Measurements from ENCODE around the gene NARF. TPM values are rescaled to one million over a fixed set of nuclear protein-coding genes. Genes with fewer than 3 reads are reported as not detected.

Gene NARF
- total RNA-seq, 2 donors from 2014 or later = 68.7 to 75.5 TPM

- Histone ChIP-seq H3K9me3 (no peaks in the 10 kb centered on the region), H3K27me3 (no peaks in the 10 kb centered on the region), H3K36me3 (no peaks in the 10 kb centered on the region), H3K9ac (ENCODE audit: low read depth in 2 of 2, low read length in 2 of 2) (no peak overlapping the region), H3K4me3 (no peak overlapping the region), H3K4me1 (no peaks in the 10 kb centered on the region), H3K27ac (no peak overlapping the region)
- intact Hi-C loops (cut with DNase I) = no loop called here
- no peak for DNase-seq
- no peak for TF ChIP-seq CTCF (IDR thresholded peaks at IDR 0.05)
Observed at GRCh38 chr17:82442643-82443464, 15.7 kb upstream of the NARF start.

GRCh38 chr17:82443465-82444283 is 14.9 kb upstream of the NARF start:
- intact Hi-C loops (cut with DNase I) = no loop called here
- H3K4me3 ChIP-seq = no peak overlapping the region
- H3K4me1 ChIP-seq = no peaks in the 10 kb centered on the region
- no peaks in the 10 kb centered on the region for H3K9me3 ChIP-seq
- H3K27me3 ChIP-seq = no peaks in the 10 kb centered on the region
- no peak for TF ChIP-seq CTCF (IDR thresholded peaks at IDR 0.05)
- no peak for DNase-seq
- no peak overlapping the region for H3K9ac ChIP-seq (ENCODE audit: low read depth in 2 of 2, low read length in 2 of 2)
- no peak overlapping the region for H3K27ac ChIP-seq
- H3K36me3 ChIP-seq = no peaks in the 10 kb centered on the region

- no peak for DNase-seq
- peaks cover 3% of the 10 kb centered on the region for H3K4me1 ChIP-seq
- H3K9ac ChIP-seq (ENCODE audit: low read depth in 2 of 2, low read length in 2 of 2) = no peak overlapping the region
- H3K4me3 ChIP-seq = no peak overlapping the region
- H3K9me3 ChIP-seq = no peaks in the 10 kb centered on the region
- no peak for TF ChIP-seq CTCF (IDR thresholded peaks at IDR 0.05)
- intact Hi-C loops (cut with DNase I) = no loop called here
- no peaks in the 10 kb centered on the region for H3K36me3 ChIP-seq
- no peak overlapping the region for H3K27ac ChIP-seq
- no peaks in the 10 kb centered on the region for H3K27me3 ChIP-seq
Observed at GRCh38 chr17:82444284-82444893, 14.2 kb upstream of the NARF start.

- Histone ChIP-seq H3K36me3 (no peaks in the 10 kb centered on the region), H3K27ac (no peak overlapping the region), H3K9me3 (no peaks in the 10 kb centered on the region), H3K9ac (ENCODE audit: low read depth in 2 of 2, low read length in 2 of 2) (no peak overlapping the region), H3K4me3 (no peak overlapping the region), H3K27me3 (no peaks in the 10 kb centered on the region), H3K4me1 (peaks cover 4% of the 10 kb centered on the region)
- no peak for DNase-seq
- intact Hi-C loops (cut with DNase I) = no loop called here
- no peak for TF ChIP-seq CTCF (IDR thresholded peaks at IDR 0.05)
Observed at GRCh38 chr17:82444941-82445521, 13.5 kb upstream of the NARF start.

GRCh38 chr17:82445542-82445941 is 13.0 kb upstream of the NARF start:
- TF ChIP-seq CTCF (IDR thresholded peaks at IDR 0.05) = no peak
- H3K4me3 ChIP-seq = no peak overlapping the region
- no peaks in the 10 kb centered on the region for H3K9me3 ChIP-seq
- DNase-seq = no peak
- no peaks in the 10 kb centered on the region for H3K27me3 ChIP-seq
- no peak overlapping the region for H3K27ac ChIP-seq
- H3K9ac ChIP-seq (ENCODE audit: low read depth in 2 of 2, low read length in 2 of 2) = no peak overlapping the region
- no peaks in the 10 kb centered on the region for H3K36me3 ChIP-seq
- H3K4me1 ChIP-seq = peaks cover 4% of the 10 kb centered on the region
- intact Hi-C loops (cut with DNase I) = no loop called here
